Measurements from ENCODE around the gene INSIG1. TPM values are rescaled to one million over a fixed set of nuclear protein-coding genes. Genes with fewer than 3 reads are reported as not detected.

Gene INSIG1
- total and polyA plus RNA-seq, 2 experiments from 2014 or later, result 30.7 to 40.3 TPM

DNA sequence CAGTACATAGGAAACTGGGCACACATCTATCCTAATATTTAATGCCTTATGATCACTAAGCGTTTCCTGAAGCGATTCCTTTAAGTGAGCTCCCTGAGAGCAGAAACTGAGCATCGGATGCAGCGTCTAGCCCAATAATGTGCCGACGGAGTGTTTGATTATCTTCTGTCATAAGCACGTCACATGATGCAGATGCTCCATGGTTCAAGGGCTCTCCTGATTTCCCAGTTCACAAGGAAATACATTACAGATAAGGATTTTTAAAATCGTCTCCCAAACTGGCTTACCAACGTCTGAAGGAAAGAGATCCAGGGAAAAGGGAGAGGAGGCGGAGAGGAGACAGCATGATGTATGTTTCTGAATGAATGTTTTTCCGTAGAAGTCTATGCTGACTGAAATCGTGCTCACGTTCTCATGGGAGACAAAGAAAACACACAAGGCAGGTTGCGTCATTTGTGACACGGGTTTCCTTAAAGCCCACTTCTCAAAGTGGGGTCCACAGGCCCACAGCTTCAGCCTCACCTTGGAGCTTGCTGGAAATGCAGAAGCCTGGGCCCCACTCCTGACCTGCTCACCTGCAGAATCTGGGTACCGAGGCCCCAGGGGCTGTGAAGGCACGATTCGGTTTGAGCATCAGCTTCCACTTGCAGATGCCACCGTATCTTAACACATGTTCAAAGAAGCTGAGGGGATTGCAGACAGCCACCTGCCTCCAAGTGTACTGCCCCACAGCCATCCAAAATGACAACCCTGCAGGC lies 21.5 kb upstream of the INSIG1 start:
- no peak overlapping the region for H3K4me2 ChIP-seq (ENCODE audit: unreplicated experiment)
- H3K27ac ChIP-seq, result no peak overlapping the region
- H3K79me2 ChIP-seq (ENCODE audit: insufficient read depth), result no peaks in the 10 kb centered on the region
- no peaks in the 10 kb centered on the region for H3K4me1 ChIP-seq (ENCODE audit: insufficient read depth)
- in situ Hi-C loops (cut with MboI), result no loop called here
- DNase-seq, result no peak
- WGBS, 2 experiments (ENCODE audit: low coverage in 1 of 2, low lambda C conversion rate in 2 of 2, missing lambda C conversion rate in 2 of 2), result 80 to 82% methylated on average over 19 of the region's 19 CpGs
- no peaks in the 10 kb centered on the region for H4K20me1 ChIP-seq (ENCODE audit: insufficient read depth)
- no peaks in the 10 kb centered on the region for H3K9me2 ChIP-seq (ENCODE audit: insufficient read depth)
- H3K36me3 ChIP-seq (ENCODE audit: low read depth), result no peaks in the 10 kb centered on the region
- no peak overlapping the region for H3K9ac ChIP-seq
- H3K4me3 ChIP-seq, result no peak overlapping the region
- TF ChIP-seq EZH2 (IDR thresholded peaks at IDR 0.05; ENCODE audit: insufficient read depth, poor library complexity, severe bottlenecking), result no peak
- TF ChIP-seq EZH2phosphoT487 (IDR thresholded peaks at IDR 0.05; ENCODE audit: insufficient read depth, low read depth), result no peak
- no peak overlapping the region for H2AFZ ChIP-seq
- peaks cover 28% of the 10 kb centered on the region for H3K27me3 ChIP-seq (replicated peaks; ENCODE audit: insufficient read depth)
- no peaks in the 10 kb centered on the region for H3K9me3 ChIP-seq (ENCODE audit: low read depth)
- no peaks in the 10 kb centered on the region for H3F3A ChIP-seq (ENCODE audit: insufficient read depth)

DNA sequence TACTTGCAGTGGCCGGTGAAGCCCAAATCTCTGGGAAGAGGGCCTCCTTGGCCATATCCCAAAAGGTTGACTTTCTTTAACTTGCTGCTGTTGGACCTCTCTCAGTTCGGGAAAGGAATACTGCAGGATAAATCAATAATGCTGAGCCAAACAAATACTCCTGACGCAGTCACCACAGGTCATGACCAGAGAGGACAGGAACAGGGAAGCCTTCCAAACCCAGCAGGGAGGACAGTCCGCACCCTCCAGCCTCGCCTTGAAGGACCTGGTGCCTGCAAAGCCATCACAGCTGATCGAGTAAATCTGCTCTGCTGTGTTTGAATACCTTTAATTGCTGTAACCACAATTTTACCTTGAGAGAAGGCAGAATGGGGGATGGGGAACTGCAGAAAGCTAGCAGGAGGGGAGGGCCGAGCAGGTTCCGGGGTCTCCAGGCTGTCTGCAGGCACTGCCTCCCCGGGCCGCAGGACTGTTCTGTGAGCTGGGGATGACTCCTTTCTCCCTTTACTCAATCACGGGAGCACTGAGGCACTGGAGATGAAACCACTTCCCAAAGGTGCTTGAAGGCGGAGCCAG lies 20.8 kb upstream of the INSIG1 start:
- peaks cover 31% of the 10 kb centered on the region for H3K27me3 ChIP-seq (replicated peaks; ENCODE audit: insufficient read depth)
- H4K20me1 ChIP-seq (ENCODE audit: insufficient read depth), result no peaks in the 10 kb centered on the region
- in situ Hi-C loops (cut with MboI), result no loop called here
- no peak overlapping the region for H3K27ac ChIP-seq
- H3K4me3 ChIP-seq, result no peak overlapping the region
- DNase-seq, result no peak
- H3K9me2 ChIP-seq (ENCODE audit: insufficient read depth), result no peaks in the 10 kb centered on the region
- H2AFZ ChIP-seq, result no peak overlapping the region
- H3K79me2 ChIP-seq (ENCODE audit: insufficient read depth), result no peaks in the 10 kb centered on the region
- H3K9ac ChIP-seq, result no peak overlapping the region
- H3K36me3 ChIP-seq (ENCODE audit: low read depth), result no peaks in the 10 kb centered on the region
- WGBS, 2 experiments (ENCODE audit: low coverage in 1 of 2, low lambda C conversion rate in 2 of 2, missing lambda C conversion rate in 2 of 2), result 79 to 81% methylated on average over 12 of the region's 12 CpGs
- no peaks in the 10 kb centered on the region for H3K9me3 ChIP-seq (ENCODE audit: low read depth)
- no peaks in the 10 kb centered on the region for H3F3A ChIP-seq (ENCODE audit: insufficient read depth)
- TF ChIP-seq EZH2phosphoT487 (IDR thresholded peaks at IDR 0.05; ENCODE audit: insufficient read depth, low read depth) (no peak), EZH2 (IDR thresholded peaks at IDR 0.05; ENCODE audit: insufficient read depth, poor library complexity, severe bottlenecking) (no peak)
- no peak overlapping the region for H3K4me2 ChIP-seq (ENCODE audit: unreplicated experiment)
- H3K4me1 ChIP-seq (ENCODE audit: insufficient read depth), result no peaks in the 10 kb centered on the region

DNA sequence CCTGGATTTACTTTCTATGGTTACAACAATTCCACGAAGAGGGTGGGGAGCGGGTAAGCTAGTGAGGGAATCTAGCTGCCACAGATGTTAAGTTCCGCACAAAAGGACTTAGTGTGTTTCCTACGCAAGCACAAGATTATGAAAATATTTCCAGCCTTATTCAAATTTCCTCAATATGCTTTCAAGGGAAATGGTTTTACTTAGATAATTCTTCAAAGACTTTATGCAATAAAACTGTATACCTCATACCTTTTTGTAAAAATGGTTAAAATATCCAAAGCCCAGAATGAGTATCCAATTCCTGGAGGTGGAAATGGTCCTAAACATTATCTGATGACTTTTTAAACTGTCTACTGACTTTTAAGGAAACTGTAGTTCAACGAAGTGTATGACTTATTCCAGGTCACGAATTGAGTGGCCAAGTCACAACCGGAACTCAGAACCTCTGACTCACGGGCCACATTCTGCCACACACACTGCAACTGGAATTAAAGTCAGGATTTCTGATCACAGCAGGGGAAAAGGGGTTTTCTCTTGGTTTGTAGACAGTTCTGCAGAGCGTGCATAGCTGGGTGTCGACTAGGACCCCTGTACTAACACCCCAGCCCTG lies 20.2 kb upstream of the INSIG1 start:
- H3K4me1 ChIP-seq (ENCODE audit: insufficient read depth), result no peaks in the 10 kb centered on the region
- no peak overlapping the region for H3K4me3 ChIP-seq
- TF ChIP-seq EZH2 (IDR thresholded peaks at IDR 0.05; ENCODE audit: insufficient read depth, poor library complexity, severe bottlenecking) (no peak), EZH2phosphoT487 (IDR thresholded peaks at IDR 0.05; ENCODE audit: insufficient read depth, low read depth) (no peak)
- no peaks in the 10 kb centered on the region for H3F3A ChIP-seq (ENCODE audit: insufficient read depth)
- no peak overlapping the region for H3K27ac ChIP-seq
- H3K27me3 ChIP-seq (replicated peaks; ENCODE audit: insufficient read depth), result peaks cover 33% of the 10 kb centered on the region
- in situ Hi-C loops (cut with MboI), result no loop called here
- no peaks in the 10 kb centered on the region for H3K9me3 ChIP-seq (ENCODE audit: low read depth)
- no peaks in the 10 kb centered on the region for H3K79me2 ChIP-seq (ENCODE audit: insufficient read depth)
- H3K9me2 ChIP-seq (ENCODE audit: insufficient read depth), result no peaks in the 10 kb centered on the region
- 68 to 74% methylated on average over 10 of the region's 10 CpGs for WGBS, 2 experiments (ENCODE audit: low coverage in 1 of 2, low lambda C conversion rate in 2 of 2, missing lambda C conversion rate in 2 of 2)
- no peak overlapping the region for H2AFZ ChIP-seq
- H3K9ac ChIP-seq, result no peak overlapping the region
- no peaks in the 10 kb centered on the region for H4K20me1 ChIP-seq (ENCODE audit: insufficient read depth)
- H3K36me3 ChIP-seq (ENCODE audit: low read depth), result no peaks in the 10 kb centered on the region
- DNase-seq, result peak; percentile 38
- no peak overlapping the region for H3K4me2 ChIP-seq (ENCODE audit: unreplicated experiment)

DNA sequence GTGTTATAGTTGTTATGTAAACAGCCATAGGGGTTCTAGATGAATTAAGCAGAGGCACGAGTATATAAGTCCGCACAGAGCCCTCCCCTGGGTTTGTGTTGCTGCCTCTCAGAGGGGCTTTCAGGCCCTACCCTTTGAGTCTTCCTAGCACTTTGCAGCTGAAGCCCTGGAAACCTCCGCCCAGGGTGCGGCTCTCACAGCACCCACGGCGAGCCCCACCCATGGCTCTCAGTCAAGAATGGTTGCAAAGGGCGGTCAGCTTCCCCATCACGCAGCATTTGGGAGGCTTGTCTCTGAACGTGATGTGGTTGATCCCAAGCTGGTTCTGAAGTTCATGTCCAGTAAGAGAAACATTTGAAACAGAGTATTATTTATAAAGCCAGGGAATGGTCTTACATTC lies 18.8 kb upstream of the INSIG1 start:
- H3K9ac ChIP-seq, result no peak overlapping the region
- no peaks in the 10 kb centered on the region for H4K20me1 ChIP-seq (ENCODE audit: insufficient read depth)
- no peaks in the 10 kb centered on the region for H3K4me1 ChIP-seq (ENCODE audit: insufficient read depth)
- no peaks in the 10 kb centered on the region for H3K36me3 ChIP-seq (ENCODE audit: low read depth)
- no peak for TF ChIP-seq EZH2phosphoT487 (IDR thresholded peaks at IDR 0.05; ENCODE audit: insufficient read depth, low read depth)
- no peak for TF ChIP-seq EZH2 (IDR thresholded peaks at IDR 0.05; ENCODE audit: insufficient read depth, poor library complexity, severe bottlenecking)
- H3K27ac ChIP-seq, result no peak overlapping the region
- in situ Hi-C loops (cut with MboI), result no loop called here
- no peaks in the 10 kb centered on the region for H3K9me2 ChIP-seq (ENCODE audit: insufficient read depth)
- no peak overlapping the region for H3K4me2 ChIP-seq (ENCODE audit: unreplicated experiment)
- no peak overlapping the region for H3K4me3 ChIP-seq
- no peaks in the 10 kb centered on the region for H3K9me3 ChIP-seq (ENCODE audit: low read depth)
- WGBS, 2 experiments (ENCODE audit: low coverage in 1 of 2, low lambda C conversion rate in 2 of 2, missing lambda C conversion rate in 2 of 2), result 75 to 76% methylated on average over 9 of the region's 9 CpGs
- peaks cover 33% of the 10 kb centered on the region for H3K27me3 ChIP-seq (replicated peaks; ENCODE audit: insufficient read depth)
- no peak overlapping the region for H2AFZ ChIP-seq
- no peaks in the 10 kb centered on the region for H3K79me2 ChIP-seq (ENCODE audit: insufficient read depth)
- no peaks in the 10 kb centered on the region for H3F3A ChIP-seq (ENCODE audit: insufficient read depth)
- DNase-seq, result no peak
